ENCODE measurements around the gene BCLAF1. TPM values are rescaled to one million over a fixed set of nuclear protein-coding genes. Genes with fewer than 3 reads are reported as not detected.
A peak's percentile ranks its signal among the peaks of the same experiment; 100 is the strongest.

Gene BCLAF1
- total and polyA plus RNA-seq, 9 of the 15 experiments (the other 6 are each of a cell fraction or from before 2014, with no cell fraction given), result 65.4 to 286 (median 165) TPM

DNA sequence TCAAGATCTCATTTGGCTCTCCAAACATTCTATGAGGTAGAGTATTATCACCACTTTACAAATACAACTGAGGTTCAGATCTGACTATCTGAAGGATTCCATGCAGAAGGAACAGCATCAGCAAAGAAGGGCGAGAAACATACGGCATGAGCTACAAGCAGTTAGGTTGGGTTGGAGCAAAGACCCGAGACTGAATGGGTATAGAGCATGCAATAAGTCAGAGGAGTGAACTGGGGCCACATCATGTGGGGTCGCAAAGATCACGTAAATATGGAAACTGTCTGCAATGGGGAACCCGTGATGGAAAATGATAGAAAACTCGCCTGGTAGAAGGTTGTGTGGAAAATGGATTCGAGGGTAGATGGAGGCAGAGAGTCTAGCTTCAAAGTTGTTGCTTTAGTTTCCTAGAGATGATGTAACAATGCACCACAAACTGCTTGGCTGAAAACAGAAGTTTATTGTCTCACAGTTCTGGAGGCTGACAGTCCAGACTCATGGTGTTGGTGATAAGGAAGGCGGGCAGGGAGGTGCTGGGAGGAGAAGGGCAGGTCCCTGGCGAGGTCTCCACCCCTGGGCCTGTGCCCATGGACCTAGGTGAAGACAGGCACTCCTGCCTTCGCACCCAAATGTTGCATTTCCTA is 44.3 kb upstream of the BCLAF1 start (continued):
- TF ChIP-seq FIP1L1 (IDR thresholded peaks at IDR 0.05; ENCODE audit: low read depth, low read length, poor library complexity, severe bottlenecking), result no peak
- TF ChIP-seq ELF1 (tag; IDR thresholded peaks at IDR 0.05), result no peak
- peak; percentile 49; the same call in 1 of the 2 replicates for TF ChIP-seq KLF6 (CRISPR knock-in tag; IDR thresholded peaks at IDR 0.05; ENCODE audit: borderline replicate concordance)
- no peak for TF ChIP-seq KLF13 (tag; IDR thresholded peaks at IDR 0.05; ENCODE audit: borderline replicate concordance, low read depth)
- no peak for TF ChIP-seq NUFIP1 (IDR thresholded peaks at IDR 0.05; ENCODE audit: partially characterized antibody)
- peak; percentile 57 for TF ChIP-seq CBFA2T3 (IDR thresholded peaks at IDR 0.05)
- peak in 1 of 2 experiments; percentile 82; a peak in 2 of 4 replicates for TF ChIP-seq ARNT (IDR thresholded peaks at IDR 0.05)
- no peak for TF ChIP-seq ZNF507 (tag; conservative IDR thresholded peaks at IDR 0.05)
- peak; percentile 28; the same call in 1 of the 2 replicates for TF ChIP-seq EHMT2 (IDR thresholded peaks at IDR 0.05)
- peak; percentile 71; the same call in 1 of the 2 replicates for TF ChIP-seq MEF2D (tag; conservative IDR thresholded peaks at IDR 0.05; ENCODE audit: low read depth)
- TF ChIP-seq ZNF217 (CRISPR knock-in tag; IDR thresholded peaks at IDR 0.05), result no peak
- TF ChIP-seq TRIM24 (IDR thresholded peaks at IDR 0.05), result peak; percentile 18 to 64; a peak in 2 of 4 replicates
- TF ChIP-seq NR4A1 (CRISPR knock-in tag; IDR thresholded peaks at IDR 0.05), result no peak
- peak; percentile 50; the same call in 1 of the 2 replicates for TF ChIP-seq NR4A1 (tag; IDR thresholded peaks at IDR 0.05)
- peak; percentile 82 for TF ChIP-seq FOXJ2 (tag; IDR thresholded peaks at IDR 0.05)
- TF ChIP-seq PTTG1 (tag; IDR thresholded peaks at IDR 0.05; ENCODE audit: low read depth), result peak; percentile 54; the same call in 1 of the 2 replicates
- no peak for TF ChIP-seq HEY1 (CRISPR knock-in tag; IDR thresholded peaks at IDR 0.05; ENCODE audit: borderline replicate concordance)
- no peak for TF ChIP-seq NR2C1 (IDR thresholded peaks at IDR 0.05)
- TF ChIP-seq NR2C1 (tag; IDR thresholded peaks at IDR 0.05), result peak; percentile 52
- TF ChIP-seq PCBP2 (IDR thresholded peaks at IDR 0.05; ENCODE audit: low read depth, low read length, poor library complexity, severe bottlenecking), result no peak
- 0 out of 2 replicates have a peak, but pooled peaks have one; percentile 41 for TF ChIP-seq ZFPM2 (CRISPR knock-in tag; IDR thresholded peaks at IDR 0.05)
- TF ChIP-seq BCOR (IDR thresholded peaks at IDR 0.05), result peak; percentile 50; the same call in 1 of the 2 replicates
- peak; percentile 4; the same call in 1 of the 2 replicates for TF ChIP-seq MAX (CRISPR knock-in tag; IDR thresholded peaks at IDR 0.05)
- TF ChIP-seq ZNF583 (CRISPR knock-in tag; IDR thresholded peaks at IDR 0.05), result 0 out of 2 replicates have a peak, but pooled peaks have one; percentile 55
- no peak for TF ChIP-seq FOS (IDR thresholded peaks at IDR 0.05; ENCODE audit: extremely low read depth, insufficient read length)
- TF ChIP-seq DMBX1 (CRISPR knock-in tag; IDR thresholded peaks at IDR 0.05; ENCODE audit: borderline replicate concordance), result peak; percentile 67
- TF ChIP-seq SMAD4 (CRISPR knock-in tag; conservative IDR thresholded peaks at IDR 0.05), result peak; percentile 91
- no peak for TF ChIP-seq SIRT6 (IDR thresholded peaks at IDR 0.05; ENCODE audit: low read depth, low read length)
- no peak for TF ChIP-seq ZNF639 (CRISPR knock-in tag; conservative IDR thresholded peaks at IDR 0.05 in 1 of 2, IDR thresholded peaks at IDR 0.05 in 1 of 2)
- TF ChIP-seq MYBL2 (IDR thresholded peaks at IDR 0.05; ENCODE audit: low read depth), result no peak
- no peak for TF ChIP-seq MYBL2 (CRISPR knock-in tag; IDR thresholded peaks at IDR 0.05; ENCODE audit: borderline replicate concordance)
